NCI-H1436 treated with DMSO at 0.1 percent for 48 hours (cell line): ENCODE results near the gene ZNF215.
"Not testable (repeated sequence)": the region's sequence is repeated elsewhere in the genome, so short reads cannot be mapped to it uniquely, and the experiment has no call there.

ENCODE experiments used
- DNase-seq: peaks from one replicate; lab custom pipeline; 2025; lab: John Stamatoyannopoulos, UW

Gene ZNF215

GRCh38 chr11:6926208-6927029 lies at the start of gene ZNF215:
Gene ZNF215, plus strand, starts transcription at chr11:6926426. Its CDS starts 5,847 bp downstream, at chr11:6932273.
- peak; percentile 45 for DNase-seq

DNA sequence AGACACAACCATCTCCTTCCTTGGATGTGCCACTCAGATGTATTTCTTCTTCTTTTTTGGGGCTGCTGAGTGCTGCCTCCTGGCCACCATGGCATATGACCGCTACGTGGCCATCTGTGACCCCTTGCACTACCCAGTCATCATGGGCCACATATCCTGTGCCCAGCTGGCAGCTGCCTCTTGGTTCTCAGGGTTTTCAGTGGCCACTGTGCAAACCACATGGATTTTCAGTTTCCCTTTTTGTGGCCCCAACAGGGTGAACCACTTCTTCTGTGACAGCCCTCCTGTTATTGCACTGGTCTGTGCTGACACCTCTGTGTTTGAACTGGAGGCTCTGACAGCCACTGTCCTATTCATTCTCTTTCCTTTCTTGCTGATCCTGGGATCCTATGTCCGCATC lies 49.3 kb upstream of the ZNF215 start:
- no peak for DNase-seq

GRCh38 chr11:6882751-6883150 lies 43.5 kb upstream of the ZNF215 start:
- no peak for DNase-seq

- not testable (repeated sequence) for DNase-seq
Observed at GRCh38 chr11:6887711-6888110, 38.5 kb upstream of the ZNF215 start.

- no peak for DNase-seq
Observed at GRCh38 chr11:6888830-6889229, 37.4 kb upstream of the ZNF215 start.

DNA sequence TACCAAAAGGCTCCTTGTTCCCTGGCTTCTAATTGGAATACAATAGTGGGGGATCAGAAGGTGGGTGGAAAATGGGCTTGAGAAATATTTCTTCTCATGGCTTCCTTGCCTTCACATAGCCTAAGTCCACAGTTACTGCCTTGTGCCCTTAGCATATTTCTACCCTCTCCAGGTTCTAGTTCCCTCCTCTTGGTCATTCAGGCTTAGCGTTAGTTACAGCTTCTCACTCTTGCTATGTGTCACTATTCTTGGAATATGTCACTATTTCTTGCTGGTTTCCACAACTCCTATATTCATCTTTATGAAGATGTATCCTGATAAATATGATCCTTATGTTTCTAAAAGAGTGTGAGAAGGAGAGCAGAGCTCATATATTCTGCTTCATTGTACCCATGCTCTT lies 36.4 kb upstream of the ZNF215 start:
- no peak for DNase-seq

DNA sequence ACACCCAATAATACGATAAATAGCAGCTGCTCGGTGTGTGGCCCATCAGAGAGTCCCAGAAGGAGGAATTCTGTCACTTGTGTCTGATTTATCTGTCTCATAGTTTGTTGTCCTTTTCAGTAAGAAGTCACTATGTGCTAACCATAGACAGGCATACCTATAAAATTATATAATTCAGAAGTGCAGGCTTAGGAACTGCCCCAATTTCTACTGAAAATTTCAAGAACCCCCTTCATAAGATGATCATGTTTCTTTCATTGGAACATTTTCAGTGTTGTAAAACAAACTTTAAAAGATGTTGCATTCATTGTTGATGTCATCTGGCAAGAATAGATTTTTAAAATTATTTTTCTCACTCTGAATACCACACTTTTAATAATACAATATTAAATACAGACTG lies 33.8 kb upstream of the ZNF215 start, which contains the start of gene OR2D2:
TSS of gene OR2D2 (minus strand) at position 101 of the 400 bp plus-strand sequence. CDS start at position 101, 0 bp downstream.
- no peak for DNase-seq

GRCh38 chr11:6894097-6894496 lies 32.1 kb upstream of the ZNF215 start:
- no peak for DNase-seq

DNA sequence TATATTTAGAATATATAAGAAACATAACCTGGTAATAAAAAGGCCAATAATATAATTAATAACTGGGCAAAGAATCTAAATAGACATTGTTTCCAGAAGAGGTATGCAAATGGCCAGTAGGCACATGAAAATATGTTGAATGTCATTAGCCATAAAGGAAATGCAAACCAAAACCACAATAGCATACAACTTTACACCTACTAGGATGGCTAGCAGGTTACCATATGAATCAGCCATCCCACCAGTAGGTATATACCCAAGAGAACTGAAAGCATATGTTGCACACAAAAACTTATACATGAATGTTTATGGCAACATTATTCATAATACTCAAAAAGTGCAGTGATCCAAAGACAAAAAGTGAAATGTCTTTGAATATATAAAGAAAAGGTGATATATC lies 31.2 kb upstream of the ZNF215 start:
- no peak for DNase-seq

DNA sequence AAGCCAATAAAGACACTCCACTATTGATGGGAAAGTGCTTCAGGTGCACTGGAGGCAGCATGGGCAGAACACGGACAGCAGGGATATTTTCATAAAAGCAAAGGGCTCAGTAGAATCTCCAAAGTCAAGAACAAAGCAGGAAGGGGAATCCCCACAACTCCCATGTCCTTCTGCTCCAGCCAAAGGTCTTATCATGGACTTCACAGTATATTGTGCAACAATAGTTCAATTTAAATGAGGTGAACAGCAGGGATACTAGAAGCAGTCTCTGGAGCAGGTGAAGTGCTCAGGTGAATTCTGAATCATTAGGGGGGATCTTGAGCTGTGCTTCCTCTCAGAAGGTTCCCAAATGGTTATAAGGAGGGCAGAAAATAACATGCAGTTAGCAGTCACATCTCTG lies 27.3 kb upstream of the ZNF215 start:
- DNase-seq = no peak

DNA sequence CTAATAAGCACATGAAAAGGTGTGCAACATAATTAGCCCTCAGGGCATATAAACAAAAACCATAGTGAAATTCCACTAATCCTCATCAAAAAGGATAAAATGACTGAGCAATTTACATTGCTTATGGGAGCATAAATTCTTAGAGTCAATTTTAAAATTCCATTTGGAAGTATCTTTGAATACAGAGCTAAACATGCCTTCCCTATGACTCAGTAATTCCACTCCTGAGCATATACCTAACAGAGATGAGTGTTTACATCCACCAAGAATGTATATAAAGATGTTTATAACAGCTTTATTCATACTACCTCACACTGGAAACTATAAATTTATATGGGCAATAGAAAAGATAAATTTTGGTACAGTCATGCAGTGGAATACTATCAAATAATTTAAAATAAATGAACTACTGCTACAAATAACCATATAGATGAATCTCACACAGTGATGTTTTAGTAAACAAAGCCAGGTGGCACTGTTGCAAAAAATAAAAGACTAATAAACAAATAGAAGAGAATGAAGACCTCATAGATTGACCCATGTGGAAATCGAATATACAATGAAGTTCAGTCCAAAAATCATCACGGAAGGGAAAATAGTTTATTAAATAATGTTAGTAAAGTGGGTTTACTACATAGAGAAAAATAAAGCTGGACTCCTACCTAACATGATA lies 25.8 kb upstream of the ZNF215 start:
- DNase-seq = no peak

- not testable (repeated sequence) for DNase-seq
Observed at GRCh38 chr11:6904804-6905203, 21.4 kb upstream of the ZNF215 start.

DNA sequence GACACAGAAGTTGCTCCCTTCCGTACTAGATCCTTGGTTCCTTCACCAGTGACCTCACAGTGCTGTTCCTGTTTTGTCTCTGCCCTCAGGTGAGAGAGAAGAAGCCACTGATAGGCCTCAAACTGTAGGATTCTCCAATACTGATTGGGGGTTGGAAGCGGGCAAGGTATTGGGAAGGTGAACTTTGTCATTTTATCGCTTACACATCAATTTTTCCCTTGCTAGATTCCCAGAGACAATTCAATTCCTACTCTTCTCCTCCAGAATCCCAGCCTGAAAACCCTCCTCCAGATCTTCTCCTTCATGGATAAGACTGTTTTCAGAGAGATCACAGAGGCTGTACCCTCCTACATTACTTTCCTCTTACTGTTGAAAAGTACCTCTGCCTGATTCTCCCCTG lies 14.8 kb upstream of the ZNF215 start:
- DNase-seq = no peak

DNA sequence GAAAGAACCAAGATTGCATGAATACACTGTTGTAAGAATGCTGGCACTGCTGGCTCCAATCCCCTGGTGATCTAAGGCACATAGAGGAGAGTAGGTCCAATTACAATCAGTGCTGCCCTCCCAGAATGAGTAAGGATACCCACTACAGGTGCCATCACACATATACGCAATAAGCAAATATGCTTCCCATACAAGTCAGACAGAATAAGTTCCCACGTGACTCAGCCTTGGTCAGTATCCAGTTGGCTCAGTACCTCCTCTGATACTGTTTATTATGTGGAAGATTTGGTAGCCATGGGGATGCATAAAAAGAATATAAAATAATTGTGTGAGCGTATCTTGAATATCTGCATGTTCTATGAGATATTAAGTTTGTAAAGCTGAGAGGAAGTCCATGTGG lies 14.3 kb upstream of the ZNF215 start:
- DNase-seq = no peak

- DNase-seq = no peak
Observed at GRCh38 chr11:6919698-6920097, 6.5 kb upstream of the ZNF215 start.

GRCh38 chr11:6920702-6921101 lies 5.5 kb upstream of the ZNF215 start, which contains the start of gene OR2D3:
Gene OR2D3, plus strand, starts transcription at chr11:6921002. Its CDS starts 0 bp downstream, at chr11:6921002.
- DNase-seq = no peak

- DNase-seq = no peak
Observed at GRCh38 chr11:6925007-6925577, 1.1 kb upstream of the ZNF215 start.

DNA sequence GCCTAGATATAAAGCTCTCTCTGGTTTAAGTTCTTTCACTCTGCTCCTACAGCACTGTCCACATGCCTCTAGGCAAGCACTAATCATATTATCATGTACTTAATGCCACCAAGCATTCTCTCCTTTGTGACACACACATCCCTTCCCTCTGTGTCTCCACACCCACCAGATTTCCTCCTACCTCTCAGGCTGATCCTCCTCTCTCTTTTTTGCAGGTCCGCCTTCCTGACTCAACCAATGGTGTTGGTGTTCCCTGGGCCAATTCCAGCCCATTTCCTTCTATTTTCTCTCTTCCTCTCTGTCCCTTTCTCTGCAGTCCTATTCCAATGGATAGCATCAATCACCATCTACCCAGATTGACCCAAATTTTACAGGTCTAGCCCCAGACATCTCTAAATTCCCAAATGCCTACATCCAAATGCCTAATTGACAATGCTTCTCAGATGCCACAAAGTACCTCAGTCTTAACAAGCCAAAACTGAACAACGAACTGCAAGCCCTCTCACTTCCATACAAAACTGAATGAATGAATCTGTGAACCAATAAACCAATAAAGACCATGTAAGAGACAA lies 504 bp upstream of the ZNF215 start:
- no peak for DNase-seq

GRCh38 chr11:6927030-6927617 lies 898 bp downstream of the ZNF215 start:
- DNase-seq = no peak

- DNase-seq = no peak
Observed at GRCh38 chr11:6928916-6929315, 2.7 kb downstream of the ZNF215 start.

DNA sequence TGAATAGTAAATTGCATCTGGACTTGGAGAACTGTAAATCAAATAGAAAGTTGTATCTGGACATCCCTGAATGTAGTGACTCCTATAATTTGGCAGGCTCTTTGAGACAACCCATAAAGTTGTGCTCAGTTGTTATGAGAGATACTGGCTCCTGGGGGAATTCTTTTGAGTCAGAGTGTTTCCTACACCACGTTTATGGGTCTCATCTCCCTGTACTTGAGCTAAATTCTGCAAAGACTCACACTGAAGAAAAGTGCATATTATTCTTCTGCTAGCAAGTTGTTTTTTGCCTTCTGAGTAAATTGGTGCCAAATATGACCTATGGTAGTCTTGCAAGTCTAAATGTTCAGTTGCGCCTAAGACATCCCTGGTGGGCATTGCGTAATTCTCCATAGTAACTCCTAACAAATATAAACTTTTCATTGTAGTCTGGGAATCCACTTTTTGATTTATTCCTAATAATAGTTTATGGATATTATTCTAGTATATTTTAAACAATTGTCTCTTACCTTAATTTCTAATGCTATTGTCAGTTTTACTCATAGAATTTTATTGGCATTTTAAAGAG lies 5.0 kb downstream of the ZNF215 start:
- DNase-seq = no peak

DNA sequence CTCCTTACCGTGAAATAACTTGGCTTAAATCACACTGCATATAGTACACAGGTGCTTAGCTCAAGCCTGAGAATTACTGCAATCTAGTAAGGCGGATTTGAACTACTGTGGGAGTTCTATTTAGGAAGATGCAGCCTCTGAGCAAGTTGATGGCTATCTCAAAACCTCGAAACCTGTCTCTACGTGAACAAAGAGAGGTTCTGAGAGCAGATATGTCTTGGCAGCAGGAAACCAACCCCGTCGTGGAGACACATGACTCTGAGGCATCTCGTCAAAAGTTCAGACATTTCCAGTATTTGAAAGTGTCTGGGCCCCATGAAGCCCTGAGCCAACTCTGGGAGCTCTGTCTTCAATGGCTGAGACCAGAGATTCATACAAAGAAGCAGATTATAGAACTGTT lies 5.9 kb downstream of the ZNF215 start:
- DNase-seq = no peak
